ENCODE results near the gene TCF7. TPM values are rescaled to one million over a fixed set of nuclear protein-coding genes. Genes with fewer than 3 reads are reported as not detected.

The TCF7 gene
- total and polyA plus RNA-seq, 2 of the 13 experiments (the other 11 are each of a cell fraction or from before 2014, with no cell fraction given), result 6.3 to 6.8 TPM

DNA sequence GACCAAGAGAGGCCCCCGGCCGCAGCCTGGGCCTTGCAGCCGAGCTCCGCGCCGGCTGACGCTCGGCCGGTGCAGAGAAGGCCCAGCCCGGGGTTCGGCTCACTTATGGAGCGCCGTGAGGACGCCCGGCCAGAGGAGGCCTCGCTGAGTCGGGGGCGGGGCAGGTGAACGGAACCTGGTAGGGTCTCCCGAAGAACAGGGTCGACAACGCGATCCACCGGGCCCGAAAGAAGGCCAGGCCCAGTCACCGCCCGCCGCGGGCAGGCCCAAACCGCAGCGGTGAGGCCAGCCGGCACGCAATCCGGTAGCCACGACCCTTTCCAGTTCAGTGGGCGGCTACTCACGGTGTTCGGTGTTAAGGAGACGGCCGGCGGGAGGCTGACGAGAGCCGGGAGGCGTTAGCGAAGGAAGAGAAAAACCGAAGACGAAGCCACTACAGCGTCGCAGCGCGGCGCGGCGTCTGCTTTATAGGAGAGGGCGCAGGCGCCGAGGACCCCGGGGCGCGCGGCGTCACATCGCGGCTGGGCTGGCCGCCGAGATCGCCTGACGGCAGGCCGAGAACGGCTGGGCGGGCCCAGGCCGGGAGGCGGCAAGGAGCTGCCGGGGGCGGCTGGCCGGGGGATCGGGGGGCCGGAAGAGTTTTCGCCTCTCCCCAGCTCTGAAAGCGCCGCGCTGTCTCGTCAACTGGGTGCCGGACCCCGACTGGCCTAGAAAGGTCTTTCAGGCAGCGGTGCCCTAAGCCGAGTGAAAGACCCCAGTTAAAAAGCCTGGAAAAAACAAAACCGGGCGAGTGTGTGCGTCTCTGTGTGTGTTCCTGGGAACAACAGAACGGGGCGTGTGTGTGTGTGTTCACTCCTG, 62.3 kb downstream of the TCF7 start, which contains the start of gene SKP1 (continued):
- TF ChIP-seq, protein P1, sequence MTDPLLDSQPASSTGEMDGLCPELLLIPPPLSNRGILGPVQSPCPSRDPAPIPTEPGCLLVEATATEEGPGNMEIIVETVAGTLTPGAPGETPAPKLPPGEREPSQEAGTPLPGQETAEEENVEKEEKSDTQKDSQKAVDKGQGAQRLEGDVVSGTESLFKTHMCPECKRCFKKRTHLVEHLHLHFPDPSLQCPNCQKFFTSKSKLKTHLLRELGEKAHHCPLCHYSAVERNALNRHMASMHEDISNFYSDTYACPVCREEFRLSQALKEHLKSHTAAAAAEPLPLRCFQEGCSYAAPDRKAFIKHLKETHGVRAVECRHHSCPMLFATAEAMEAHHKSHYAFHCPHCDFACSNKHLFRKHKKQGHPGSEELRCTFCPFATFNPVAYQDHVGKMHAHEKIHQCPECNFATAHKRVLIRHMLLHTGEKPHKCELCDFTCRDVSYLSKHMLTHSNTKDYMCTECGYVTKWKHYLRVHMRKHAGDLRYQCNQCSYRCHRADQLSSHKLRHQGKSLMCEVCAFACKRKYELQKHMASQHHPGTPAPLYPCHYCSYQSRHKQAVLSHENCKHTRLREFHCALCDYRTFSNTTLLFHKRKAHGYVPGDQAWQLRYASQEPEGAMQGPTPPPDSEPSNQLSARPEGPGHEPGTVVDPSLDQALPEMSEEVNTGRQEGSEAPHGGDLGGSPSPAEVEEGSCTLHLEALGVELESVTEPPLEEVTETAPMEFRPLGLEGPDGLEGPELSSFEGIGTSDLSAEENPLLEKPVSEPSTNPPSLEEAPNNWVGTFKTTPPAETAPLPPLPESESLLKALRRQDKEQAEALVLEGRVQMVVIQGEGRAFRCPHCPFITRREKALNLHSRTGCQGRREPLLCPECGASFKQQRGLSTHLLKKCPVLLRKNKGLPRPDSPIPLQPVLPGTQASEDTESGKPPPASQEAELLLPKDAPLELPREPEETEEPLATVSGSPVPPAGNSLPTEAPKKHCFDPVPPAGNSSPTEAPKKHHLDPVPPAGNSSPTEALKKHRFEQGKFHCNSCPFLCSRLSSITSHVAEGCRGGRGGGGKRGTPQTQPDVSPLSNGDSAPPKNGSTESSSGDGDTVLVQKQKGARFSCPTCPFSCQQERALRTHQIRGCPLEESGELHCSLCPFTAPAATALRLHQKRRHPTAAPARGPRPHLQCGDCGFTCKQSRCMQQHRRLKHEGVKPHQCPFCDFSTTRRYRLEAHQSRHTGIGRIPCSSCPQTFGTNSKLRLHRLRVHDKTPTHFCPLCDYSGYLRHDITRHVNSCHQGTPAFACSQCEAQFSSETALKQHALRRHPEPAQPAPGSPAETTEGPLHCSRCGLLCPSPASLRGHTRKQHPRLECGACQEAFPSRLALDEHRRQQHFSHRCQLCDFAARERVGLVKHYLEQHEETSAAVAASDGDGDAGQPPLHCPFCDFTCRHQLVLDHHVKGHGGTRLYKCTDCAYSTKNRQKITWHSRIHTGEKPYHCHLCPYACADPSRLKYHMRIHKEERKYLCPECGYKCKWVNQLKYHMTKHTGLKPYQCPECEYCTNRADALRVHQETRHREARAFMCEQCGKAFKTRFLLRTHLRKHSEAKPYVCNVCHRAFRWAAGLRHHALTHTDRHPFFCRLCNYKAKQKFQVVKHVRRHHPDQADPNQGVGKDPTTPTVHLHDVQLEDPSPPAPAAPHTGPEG (CRISPR knock-in tag; IDR thresholded peaks at IDR 0.05), result peak; percentile 91
- TF ChIP-seq POGZ (CRISPR knock-in tag; IDR thresholded peaks at IDR 0.05) (peak; percentile 70), FLYWCH1 (CRISPR knock-in tag; IDR thresholded peaks at IDR 0.05) (peak; percentile 92; the same call in 1 of the 2 replicates), ZNF883 (CRISPR knock-in tag; IDR thresholded peaks at IDR 0.05; ENCODE audit: not compliant biosample characterization) (peak; percentile 68), MBNL3 (CRISPR knock-in tag; conservative IDR thresholded peaks at IDR 0.05) (no peak), TSC22D2 (CRISPR knock-in tag; IDR thresholded peaks at IDR 0.05; ENCODE audit: borderline replicate concordance) (peak; percentile 86; the same call in 1 of the 2 replicates), CCAR2 (optimal IDR thresholded peaks at IDR 0.05; ENCODE audit: low read depth, low read length) (no peak), NFE2L2 (IDR thresholded peaks at IDR 0.05; ENCODE audit: low read length) (no peak), NCOA2 (CRISPR knock-in tag; IDR thresholded peaks at IDR 0.05) (no peak), SSRP1 (CRISPR knock-in tag; IDR thresholded peaks at IDR 0.05) (no peak), NR2F2 (IDR thresholded peaks at IDR 0.05; ENCODE audit: borderline replicate concordance, low read depth) (no peak), ZSCAN9 (CRISPR knock-in tag; IDR thresholded peaks at IDR 0.05; ENCODE audit: borderline replicate concordance) (no peak; the same call in 1 of the 2 replicates), ZNF30 (CRISPR knock-in tag; IDR thresholded peaks at IDR 0.05) (no peak; the same call in 1 of the 2 replicates), SAP130 (CRISPR knock-in tag; IDR thresholded peaks at IDR 0.05; ENCODE audit: low read depth) (peak; percentile 89)
- TF ChIP-seq, protein P2, sequence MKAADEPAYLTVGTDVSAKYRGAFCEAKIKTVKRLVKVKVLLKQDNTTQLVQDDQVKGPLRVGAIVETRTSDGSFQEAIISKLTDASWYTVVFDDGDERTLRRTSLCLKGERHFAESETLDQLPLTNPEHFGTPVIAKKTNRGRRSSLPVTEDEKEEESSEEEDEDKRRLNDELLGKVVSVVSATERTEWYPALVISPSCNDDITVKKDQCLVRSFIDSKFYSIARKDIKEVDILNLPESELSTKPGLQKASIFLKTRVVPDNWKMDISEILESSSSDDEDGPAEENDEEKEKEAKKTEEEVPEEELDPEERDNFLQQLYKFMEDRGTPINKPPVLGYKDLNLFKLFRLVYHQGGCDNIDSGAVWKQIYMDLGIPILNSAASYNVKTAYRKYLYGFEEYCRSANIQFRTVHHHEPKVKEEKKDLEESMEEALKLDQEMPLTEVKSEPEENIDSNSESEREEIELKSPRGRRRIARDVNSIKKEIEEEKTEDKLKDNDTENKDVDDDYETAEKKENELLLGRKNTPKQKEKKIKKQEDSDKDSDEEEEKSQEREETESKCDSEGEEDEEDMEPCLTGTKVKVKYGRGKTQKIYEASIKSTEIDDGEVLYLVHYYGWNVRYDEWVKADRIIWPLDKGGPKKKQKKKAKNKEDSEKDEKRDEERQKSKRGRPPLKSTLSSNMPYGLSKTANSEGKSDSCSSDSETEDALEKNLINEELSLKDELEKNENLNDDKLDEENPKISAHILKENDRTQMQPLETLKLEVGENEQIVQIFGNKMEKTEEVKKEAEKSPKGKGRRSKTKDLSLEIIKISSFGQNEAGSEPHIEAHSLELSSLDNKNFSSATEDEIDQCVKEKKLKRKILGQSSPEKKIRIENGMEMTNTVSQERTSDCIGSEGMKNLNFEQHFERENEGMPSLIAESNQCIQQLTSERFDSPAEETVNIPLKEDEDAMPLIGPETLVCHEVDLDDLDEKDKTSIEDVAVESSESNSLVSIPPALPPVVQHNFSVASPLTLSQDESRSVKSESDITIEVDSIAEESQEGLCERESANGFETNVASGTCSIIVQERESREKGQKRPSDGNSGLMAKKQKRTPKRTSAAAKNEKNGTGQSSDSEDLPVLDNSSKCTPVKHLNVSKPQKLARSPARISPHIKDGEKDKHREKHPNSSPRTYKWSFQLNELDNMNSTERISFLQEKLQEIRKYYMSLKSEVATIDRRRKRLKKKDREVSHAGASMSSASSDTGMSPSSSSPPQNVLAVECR (CRISPR knock-in tag; IDR thresholded peaks at IDR 0.05; ENCODE audit: borderline replicate concordance), result peak; percentile 97
- TF ChIP-seq, protein P3, sequence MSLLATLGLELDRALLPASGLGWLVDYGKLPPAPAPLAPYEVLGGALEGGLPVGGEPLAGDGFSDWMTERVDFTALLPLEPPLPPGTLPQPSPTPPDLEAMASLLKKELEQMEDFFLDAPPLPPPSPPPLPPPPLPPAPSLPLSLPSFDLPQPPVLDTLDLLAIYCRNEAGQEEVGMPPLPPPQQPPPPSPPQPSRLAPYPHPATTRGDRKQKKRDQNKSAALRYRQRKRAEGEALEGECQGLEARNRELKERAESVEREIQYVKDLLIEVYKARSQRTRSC (CRISPR knock-in tag; IDR thresholded peaks at IDR 0.05; ENCODE audit: low read depth), result no peak
- TF ChIP-seq, protein P4, sequence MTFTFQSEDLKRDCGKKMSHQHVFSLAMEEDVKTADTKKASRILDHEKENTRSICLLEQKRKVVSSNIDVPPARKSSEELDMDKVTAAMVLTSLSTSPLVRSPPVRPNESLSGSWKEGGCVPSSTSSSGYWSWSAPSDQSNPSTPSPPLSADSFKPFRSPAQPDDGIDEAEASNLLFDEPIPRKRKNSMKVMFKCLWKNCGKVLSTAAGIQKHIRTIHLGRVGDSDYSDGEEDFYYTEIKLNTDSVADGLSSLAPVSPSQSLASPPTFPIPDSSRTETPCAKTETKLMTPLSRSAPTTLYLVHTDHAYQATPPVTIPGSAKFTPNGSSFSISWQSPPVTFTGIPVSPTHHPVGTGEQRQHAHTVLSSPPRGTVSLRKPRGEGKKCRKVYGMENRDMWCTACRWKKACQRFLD (CRISPR knock-in tag; IDR thresholded peaks at IDR 0.05; ENCODE audit: borderline replicate concordance), result peak; percentile 56; the same call in 1 of the 2 replicates

Data from HepG2 (cell line).